Measurements from ENCODE around the gene KCNG2. TPM values are rescaled to one million over a fixed set of nuclear protein-coding genes. Genes with fewer than 3 reads are reported as not detected.
A peak's percentile ranks its signal among the peaks of the same experiment; 100 is the strongest.

The KCNG2 gene
- total and polyA plus RNA-seq, 2 of the 13 experiments (the other 11 are each of a cell fraction or from before 2014, with no cell fraction given) = not detected

DNA sequence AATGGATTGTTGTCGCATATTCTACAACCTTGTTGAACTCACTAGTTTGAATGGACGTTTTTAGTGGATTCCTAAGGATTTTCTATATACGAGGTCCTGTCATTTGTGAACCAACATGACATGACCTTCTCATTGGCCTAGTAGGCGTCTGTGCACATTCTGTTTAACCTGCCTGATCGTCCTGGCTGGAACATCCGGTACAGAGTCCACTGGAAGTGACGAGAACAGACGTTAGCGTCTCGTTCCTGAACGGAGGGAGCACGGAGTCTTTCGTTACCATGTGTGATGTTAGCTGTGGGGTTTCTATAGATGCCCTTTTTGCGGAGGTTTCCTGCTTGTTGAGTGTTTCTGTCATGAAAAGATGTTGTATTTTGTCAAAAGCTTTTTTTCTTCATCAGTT lies 91.8 kb downstream of the KCNG2 start (continued):
- TF ChIP-seq ZNF781 (CRISPR knock-in tag; IDR thresholded peaks at IDR 0.05; ENCODE audit: borderline replicate concordance, not compliant biosample characterization) (no peak), HNF4A (CRISPR knock-in tag; IDR thresholded peaks at IDR 0.05) (peak; percentile 75), THAP11 (CRISPR knock-in tag; IDR thresholded peaks at IDR 0.05) (0 out of 2 replicates have a peak, but pooled peaks have one; percentile 15), KAT2B (IDR thresholded peaks at IDR 0.05; ENCODE audit: borderline replicate concordance, low read depth, low read length) (no peak), FOSL2 (CRISPR knock-in tag; IDR thresholded peaks at IDR 0.05) (no peak), CREB1 (IDR thresholded peaks at IDR 0.05) (no peak; the same call in 1 of the 2 replicates), CREB1 (CRISPR knock-in tag; IDR thresholded peaks at IDR 0.05) (peak; percentile 45; the same call in 1 of the 2 replicates), ZNF614 (CRISPR knock-in tag; IDR thresholded peaks at IDR 0.05; ENCODE audit: borderline replicate concordance) (no peak), PPARG (CRISPR knock-in tag; conservative IDR thresholded peaks at IDR 0.05) (no peak), ZNF263 (CRISPR knock-in tag; IDR thresholded peaks at IDR 0.05) (peak; percentile 37; the same call in 1 of the 2 replicates), PRMT3 (CRISPR knock-in tag; IDR thresholded peaks at IDR 0.05; ENCODE audit: borderline replicate concordance, low read depth) (no peak), ZIK1 (CRISPR knock-in tag; IDR thresholded peaks at IDR 0.05; ENCODE audit: borderline replicate concordance, low read depth) (no peak), ETV5 (CRISPR knock-in tag; IDR thresholded peaks at IDR 0.05; ENCODE audit: borderline replicate concordance) (peak; percentile 54; the same call in 1 of the 2 replicates), AGO1 (IDR thresholded peaks at IDR 0.05; ENCODE audit: low read depth, low read length, poor library complexity, severe bottlenecking) (no peak), GABPA (IDR thresholded peaks at IDR 0.05; ENCODE audit: low read depth, low read length) (peak; percentile 50), GABPA (CRISPR knock-in tag; IDR thresholded peaks at IDR 0.05; ENCODE audit: low read depth) (peak; percentile 90), CREM (IDR thresholded peaks at IDR 0.05) (no peak), CREM (CRISPR knock-in tag; IDR thresholded peaks at IDR 0.05) (no peak)
- TF ChIP-seq, protein P1, sequence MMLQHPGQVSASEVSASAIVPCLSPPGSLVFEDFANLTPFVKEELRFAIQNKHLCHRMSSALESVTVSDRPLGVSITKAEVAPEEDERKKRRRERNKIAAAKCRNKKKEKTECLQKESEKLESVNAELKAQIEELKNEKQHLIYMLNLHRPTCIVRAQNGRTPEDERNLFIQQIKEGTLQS (CRISPR knock-in tag; IDR thresholded peaks at IDR 0.05) = no peak

All from HepG2 (cell line).